CD4-positive, alpha-beta memory T cell (primary cell): ENCODE measurements around the gene BCHE. TPM values are rescaled to one million over a fixed set of nuclear protein-coding genes. Genes with fewer than 3 reads are reported as not detected.
A peak's percentile ranks its signal among the peaks of the same experiment; 100 is the strongest.

Experiments
- CTCF ChIA-PET: fragments of 350-600 bp; sonication (Branson Sonifier 250); formaldehyde crosslinking; loops from one replicate; lab custom pipeline; 2021; ENCODE audit warnings: inconsistent platforms; ENCODE audit not compliant: partially characterized antibody; lab: Charles Lee
- POLR2A ChIA-PET: fragments of 350-600 bp; sonication (Branson Sonifier 250); formaldehyde crosslinking; loops from one replicate; lab custom pipeline; 2021; ENCODE audit not compliant: partially characterized antibody; lab: Charles Lee
- DNase-seq, 5 donors: peaks; one replicate each; pipeline versions ENCODE4 v3.0.0 to v3.0.0-alpha.2; 2020 to 2022; ENCODE audit warnings: mixed read lengths in 1 of 5
- H3K27ac ChIP-seq: one replicate; pipeline ENCODE4 v1.7.0; 2013; ENCODE audit warnings: low read depth, low read length
- H3K27me3 ChIP-seq: 2 replicates; pipeline ENCODE4 v1.7.0; 2013; ENCODE audit warnings: mild to moderate bottlenecking, low read length, moderate library complexity; ENCODE audit not compliant: insufficient read depth
- H3K36me3 ChIP-seq: 2 replicates; pipeline ENCODE4 v1.7.0; 2013; ENCODE audit warnings: mild to moderate bottlenecking, low read length, moderate library complexity; ENCODE audit not compliant: insufficient read depth
- H3K4me1 ChIP-seq: 2 replicates; pipeline ENCODE4 v1.7.0; 2013; ENCODE audit warnings: mild to moderate bottlenecking, low read length, moderate library complexity; ENCODE audit not compliant: insufficient read depth
- H3K4me3 ChIP-seq, 2 donors: one replicate each; pipeline ENCODE4 v1.7.0; 2013; ENCODE audit warnings: low read length in 2 of 2, mild to moderate bottlenecking in 1 of 2
- H3K9me3 ChIP-seq, 2 donors: one replicate each; pipeline ENCODE4 v1.7.0; 2013; ENCODE audit warnings: low read length in 2 of 2, control low read depth in 1 of 2; ENCODE audit not compliant: control insufficient read depth in 1 of 2
- H3K27ac Mint-ChIP-seq, 7 donors: one replicate each; pipeline ENCODE4 v1.8.0; 2020 to 2021; ENCODE audit warnings: mixed read lengths in 7 of 7, mild to moderate bottlenecking in 6 of 7, inconsistent platforms in 3 of 7, moderate library complexity in 3 of 7
- H3K27me3 Mint-ChIP-seq, 2 donors: one replicate each; pipeline ENCODE4 v1.8.0; 2020 to 2021; ENCODE audit warnings: mixed read lengths in 2 of 2
- H3K36me3 Mint-ChIP-seq, 2 donors: one replicate each; pipeline ENCODE4 v1.8.0; 2020 to 2021; ENCODE audit warnings: mixed read lengths in 2 of 2, inconsistent platforms in 1 of 2, mild to moderate bottlenecking in 1 of 2
- H3K4me1 Mint-ChIP-seq, 4 donors: one replicate each; pipeline ENCODE4 v1.8.0; 2020 to 2021; ENCODE audit warnings: mixed read lengths in 4 of 4, mild to moderate bottlenecking in 1 of 4
- H3K4me3 Mint-ChIP-seq, 8 donors: one replicate each; pipeline ENCODE4 v1.8.0; 2020 to 2021; ENCODE audit warnings: mixed read lengths in 8 of 8, mild to moderate bottlenecking in 7 of 8, moderate library complexity in 6 of 8, inconsistent platforms in 3 of 8
- H3K9me3 Mint-ChIP-seq, 8 donors: one replicate each; pipeline ENCODE4 v1.8.0; 2020 to 2021; ENCODE audit warnings: mixed read lengths in 8 of 8, mild to moderate bottlenecking in 5 of 8, inconsistent platforms in 3 of 8, moderate library complexity in 1 of 8
- intact Hi-C: fragments of 100-400 bp; cut with micrococcal nuclease; formaldehyde crosslinking; loops from one replicate; pipeline ENCODE4 v1.15.1; 2023
- polyA plus RNA-seq, 2 donors: library from polyadenylated mRNA; unstranded; fragments of 300-500 nt; fragmentation: Illumina TruSeq; gene quantifications; one replicate each; pipeline ENCODE4 v1.2.3, GENCODE V29; 2021
- total RNA-seq, 2 experiments: library from RNA; stranded (reverse); gene quantifications; one replicate each; pipeline ENCODE4 v1.2.3, GENCODE V29; 2021

Gene BCHE
- total and polyA plus RNA-seq, 4 experiments from 2014 or later, result not detected

GRCh38 chr3:165868088-165868487, 30.9 kb upstream of the BCHE start:
- H3K36me3 ChIP-seq, result no peaks in the 10 kb centered on the region
- no peaks in the 10 kb centered on the region for H3K36me3 Mint-ChIP-seq
- CTCF ChIA-PET, result no interaction called here
- H3K27me3 Mint-ChIP-seq, result no peaks in the 10 kb centered on the region
- H3K27ac ChIP-seq, result no peak overlapping the region
- H3K9me3 Mint-ChIP-seq, result peaks cover 0 to 12% (median 6%) of the 10 kb centered on the region in 8 donors
- no peaks in the 10 kb centered on the region for H3K4me1 Mint-ChIP-seq
- no peak for DNase-seq
- no peak overlapping the region for H3K4me3 Mint-ChIP-seq
- H3K9me3 ChIP-seq, result no peaks in the 10 kb centered on the region
- no peaks in the 10 kb centered on the region for H3K4me1 ChIP-seq
- no peak overlapping the region for H3K4me3 ChIP-seq
- H3K27me3 ChIP-seq, result no peaks in the 10 kb centered on the region
- no peak overlapping the region for H3K27ac Mint-ChIP-seq
- intact Hi-C loops, result no loop called here
- POLR2A ChIA-PET, result no interaction called here

GRCh38 chr3:165859061-165859460, 21.8 kb upstream of the BCHE start:
- DNase-seq, result no peak
- Histone ChIP-seq H3K27ac (no peak overlapping the region), H3K36me3 (no peaks in the 10 kb centered on the region), H3K27me3 (no peaks in the 10 kb centered on the region), H3K4me1 (no peaks in the 10 kb centered on the region), H3K4me3 (no peak overlapping the region), H3K9me3 (no peaks in the 10 kb centered on the region)
- no peak overlapping the region for H3K4me3 Mint-ChIP-seq
- H3K9me3 Mint-ChIP-seq, result peaks cover 0 to 2% (median 0%) of the 10 kb centered on the region in 8 donors
- ChIA-PET POLR2A (no interaction called here), CTCF (no interaction called here)
- intact Hi-C loops, result no loop called here
- no peaks in the 10 kb centered on the region for H3K4me1 Mint-ChIP-seq
- no peaks in the 10 kb centered on the region for H3K27me3 Mint-ChIP-seq
- H3K27ac Mint-ChIP-seq, result no peak overlapping the region
- no peaks in the 10 kb centered on the region for H3K36me3 Mint-ChIP-seq

- H3K4me3 Mint-ChIP-seq, result no peak overlapping the region
- no peaks in the 10 kb centered on the region for H3K4me1 Mint-ChIP-seq
- H3K27me3 ChIP-seq, result no peaks in the 10 kb centered on the region
- no peaks in the 10 kb centered on the region for H3K4me1 ChIP-seq
- H3K27ac ChIP-seq, result no peak overlapping the region
- no peaks in the 10 kb centered on the region for H3K27me3 Mint-ChIP-seq
- H3K36me3 ChIP-seq, result no peaks in the 10 kb centered on the region
- intact Hi-C loops, result no loop called here
- H3K4me3 ChIP-seq, result no peak overlapping the region
- H3K9me3 Mint-ChIP-seq, result peaks cover 0 to 4% (median 0%) of the 10 kb centered on the region in 8 donors
- ChIA-PET CTCF (interaction anchor here (1.4 to 1.5 kb wide), 2 partner anchors 9 to 19 kb away, joined by 3 read pairs; partner anchors contain the start of gene BCHE), POLR2A (no interaction called here)
- no peak overlapping the region for H3K27ac Mint-ChIP-seq
- H3K9me3 ChIP-seq, result no peaks in the 10 kb centered on the region
- no peaks in the 10 kb centered on the region for H3K36me3 Mint-ChIP-seq
- no peak for DNase-seq
Observed at GRCh38 chr3:165855581-165855980, 18.4 kb upstream of the BCHE start.

- H3K27ac ChIP-seq, result no peak overlapping the region
- no peaks in the 10 kb centered on the region for H3K36me3 ChIP-seq
- intact Hi-C loops, result no loop called here
- Mint-ChIP-seq H3K9me3 (peaks cover 0 to 4% (median 0%) of the 10 kb centered on the region in 8 donors), H3K36me3 (no peaks in the 10 kb centered on the region), H3K27ac (no peak overlapping the region), H3K4me1 (no peaks in the 10 kb centered on the region), H3K27me3 (no peaks in the 10 kb centered on the region), H3K4me3 (no peak overlapping the region)
- ChIA-PET CTCF (interaction anchor here (1.4 kb wide), 1 partner anchor 18 kb away, joined by 3 read pairs; the partner anchor contains the start of gene BCHE), POLR2A (no interaction called here)
- no peaks in the 10 kb centered on the region for H3K4me1 ChIP-seq
- DNase-seq, result peak in 1 of 5 donors; percentile 2
- no peaks in the 10 kb centered on the region for H3K27me3 ChIP-seq
- no peak overlapping the region for H3K4me3 ChIP-seq
- no peaks in the 10 kb centered on the region for H3K9me3 ChIP-seq
Observed at GRCh38 chr3:165854696-165855095, 17.5 kb upstream of the BCHE start.

GRCh38 chr3:165852711-165853110, 15.5 kb upstream of the BCHE start:
- no peaks in the 10 kb centered on the region for H3K4me1 ChIP-seq
- no peak overlapping the region for H3K4me3 Mint-ChIP-seq
- no peak overlapping the region for H3K27ac ChIP-seq
- no peaks in the 10 kb centered on the region for H3K36me3 ChIP-seq
- H3K27ac Mint-ChIP-seq, result no peak overlapping the region
- ChIA-PET CTCF (no interaction called here), POLR2A (no interaction called here)
- intact Hi-C loops, result no loop called here
- no peaks in the 10 kb centered on the region for H3K27me3 ChIP-seq
- H3K4me1 Mint-ChIP-seq, result no peaks in the 10 kb centered on the region
- no peaks in the 10 kb centered on the region for H3K27me3 Mint-ChIP-seq
- peaks cover 0 to 4% (median 0%) of the 10 kb centered on the region in 8 donors for H3K9me3 Mint-ChIP-seq
- H3K36me3 Mint-ChIP-seq, result no peaks in the 10 kb centered on the region
- DNase-seq, result no peak
- no peaks in the 10 kb centered on the region for H3K9me3 ChIP-seq
- H3K4me3 ChIP-seq, result no peak overlapping the region

GRCh38 chr3:165852191-165852590, 15.0 kb upstream of the BCHE start:
- Mint-ChIP-seq H3K36me3 (no peaks in the 10 kb centered on the region), H3K9me3 (peaks cover 0 to 4% (median 0%) of the 10 kb centered on the region in 8 donors), H3K27ac (no peak overlapping the region), H3K27me3 (no peaks in the 10 kb centered on the region), H3K4me3 (no peak overlapping the region), H3K4me1 (no peaks in the 10 kb centered on the region)
- no peak overlapping the region for H3K4me3 ChIP-seq
- ChIA-PET POLR2A (no interaction called here), CTCF (no interaction called here)
- no peak overlapping the region for H3K27ac ChIP-seq
- H3K27me3 ChIP-seq, result no peaks in the 10 kb centered on the region
- H3K9me3 ChIP-seq, result no peaks in the 10 kb centered on the region
- H3K4me1 ChIP-seq, result no peaks in the 10 kb centered on the region
- H3K36me3 ChIP-seq, result no peaks in the 10 kb centered on the region
- intact Hi-C loops, result no loop called here
- no peak for DNase-seq

GRCh38 chr3:165846056-165846455, 8.8 kb upstream of the BCHE start:
- Histone ChIP-seq H3K27me3 (no peaks in the 10 kb centered on the region), H3K9me3 (no peaks in the 10 kb centered on the region), H3K4me3 (no peak overlapping the region), H3K4me1 (no peaks in the 10 kb centered on the region), H3K36me3 (no peaks in the 10 kb centered on the region), H3K27ac (no peak overlapping the region)
- H3K4me3 Mint-ChIP-seq, result no peak overlapping the region
- H3K27ac Mint-ChIP-seq, result no peak overlapping the region
- no peak for DNase-seq
- peaks cover 0 to 6% (median 2%) of the 10 kb centered on the region in 8 donors for H3K9me3 Mint-ChIP-seq
- ChIA-PET CTCF (interaction anchor here (0.8 kb wide), 1 partner anchor 10 kb away, joined by 3 read pairs; no protein-coding TSS in a partner anchor), POLR2A (no interaction called here)
- H3K27me3 Mint-ChIP-seq, result no peaks in the 10 kb centered on the region
- no peaks in the 10 kb centered on the region for H3K4me1 Mint-ChIP-seq
- intact Hi-C loops, result no loop called here
- H3K36me3 Mint-ChIP-seq, result no peaks in the 10 kb centered on the region
